Bronchial epithelial cell (primary cell): ENCODE results near the gene MLXIP. TPM values are rescaled to one million over a fixed set of nuclear protein-coding genes. Genes with fewer than 3 reads are reported as not detected.
"Not testable (repeated sequence)": the region's sequence is repeated elsewhere in the genome, so short reads cannot be mapped to it uniquely, and the experiment has no call there.

Source experiments
- DNase-seq: peaks from one replicate; pipeline ENCODE4 v3.0.0-alpha.2; 2010; ENCODE audit warnings: low read depth
- FAIRE-seq: peaks from 2 replicates; lab custom pipeline; 2011; peaks lifted over from hg19 to GRCh38; lab: Jason Lieb, UNC
- H3K27me3 ChIP-seq: 2 replicates; pipeline ENCODE4 v1.5.1; 2011; ENCODE audit warnings: low read length; ENCODE audit not compliant: control insufficient read depth, insufficient read depth
- H3K36me3 ChIP-seq: 2 replicates; pipeline ENCODE4 v1.5.1; 2011; ENCODE audit warnings: low read length; ENCODE audit not compliant: control insufficient read depth, insufficient read depth
- H3K4me3 ChIP-seq: 2 replicates; pipeline ENCODE4 v1.5.1; 2011; ENCODE audit warnings: mild to moderate bottlenecking, low read depth, low read length, control low read depth
- total RNA-seq: library from RNA; depleted of rRNA; stranded (reverse); fragments of >200 nt; gene quantifications from 2 replicates; pipeline ENCODE4 v1.2.1, GENCODE V29; 2014
- TF ChIP-seq, protein P1 (sequence below): IDR thresholded peaks from 2 replicates; pipeline ENCODE4 v1.5.1; 2011; ENCODE audit warnings: mild to moderate bottlenecking, moderate library complexity, low read length, control low read depth, inconsistent platforms; ENCODE audit not compliant: insufficient read depth, severe bottlenecking

The MLXIP gene
- total RNA-seq, 1 donor from 2014 or later, result 9.2 TPM

DNA sequence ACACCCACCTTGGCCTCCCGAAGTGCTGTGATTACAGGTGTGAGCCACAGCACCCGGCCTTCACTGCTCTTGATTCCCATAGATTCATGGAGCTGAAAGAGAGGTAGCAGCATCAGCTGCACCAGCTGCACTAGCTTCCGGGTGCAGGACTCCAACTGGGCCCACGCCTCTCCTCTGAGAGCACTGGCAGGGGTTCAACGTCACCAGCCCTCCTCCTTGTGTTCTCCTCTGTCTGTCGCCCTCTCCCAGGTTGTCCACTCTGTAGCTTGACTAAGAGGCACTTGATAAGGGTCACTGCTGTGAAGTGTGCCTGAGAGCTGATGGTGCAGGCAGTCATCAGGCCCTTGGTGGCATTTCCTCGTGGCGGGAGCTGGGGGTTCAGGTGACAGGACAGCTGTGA lies 28.3 kb downstream of the MLXIP start:
- Histone ChIP-seq H3K4me3 (no peak overlapping the region), H3K27me3 (no peaks in the 10 kb centered on the region), H3K36me3 (no peaks in the 10 kb centered on the region)
- FAIRE-seq (no peak), DNase-seq (no peak)
- TF ChIP-seq, protein P1, sequence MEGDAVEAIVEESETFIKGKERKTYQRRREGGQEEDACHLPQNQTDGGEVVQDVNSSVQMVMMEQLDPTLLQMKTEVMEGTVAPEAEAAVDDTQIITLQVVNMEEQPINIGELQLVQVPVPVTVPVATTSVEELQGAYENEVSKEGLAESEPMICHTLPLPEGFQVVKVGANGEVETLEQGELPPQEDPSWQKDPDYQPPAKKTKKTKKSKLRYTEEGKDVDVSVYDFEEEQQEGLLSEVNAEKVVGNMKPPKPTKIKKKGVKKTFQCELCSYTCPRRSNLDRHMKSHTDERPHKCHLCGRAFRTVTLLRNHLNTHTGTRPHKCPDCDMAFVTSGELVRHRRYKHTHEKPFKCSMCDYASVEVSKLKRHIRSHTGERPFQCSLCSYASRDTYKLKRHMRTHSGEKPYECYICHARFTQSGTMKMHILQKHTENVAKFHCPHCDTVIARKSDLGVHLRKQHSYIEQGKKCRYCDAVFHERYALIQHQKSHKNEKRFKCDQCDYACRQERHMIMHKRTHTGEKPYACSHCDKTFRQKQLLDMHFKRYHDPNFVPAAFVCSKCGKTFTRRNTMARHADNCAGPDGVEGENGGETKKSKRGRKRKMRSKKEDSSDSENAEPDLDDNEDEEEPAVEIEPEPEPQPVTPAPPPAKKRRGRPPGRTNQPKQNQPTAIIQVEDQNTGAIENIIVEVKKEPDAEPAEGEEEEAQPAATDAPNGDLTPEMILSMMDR, result no peak

DNA sequence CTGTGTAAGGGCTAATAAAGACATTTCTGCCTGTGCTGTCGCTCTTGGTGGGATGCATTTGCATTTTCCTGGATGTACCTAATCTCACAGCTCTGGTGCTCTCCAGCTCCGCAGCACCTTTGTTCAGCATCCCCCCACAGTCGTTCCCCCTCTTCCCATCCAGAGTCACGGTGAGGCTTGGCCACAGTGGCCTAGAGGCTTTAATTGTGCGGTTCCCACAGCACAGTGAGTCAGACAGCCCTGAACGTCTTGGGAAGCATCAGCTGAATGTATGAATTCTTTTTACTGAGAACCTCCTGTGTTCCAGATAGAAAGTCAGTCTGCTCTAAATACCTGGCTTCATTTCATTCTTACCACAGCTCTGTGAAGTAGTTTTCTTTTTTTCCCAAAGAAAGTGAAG lies 28.7 kb downstream of the MLXIP start:
- Histone ChIP-seq H3K36me3 (no peaks in the 10 kb centered on the region), H3K27me3 (no peaks in the 10 kb centered on the region), H3K4me3 (no peak overlapping the region)
- TF ChIP-seq, protein P1, result no peak
- DNase-seq, result no peak
- no peak for FAIRE-seq

DNA sequence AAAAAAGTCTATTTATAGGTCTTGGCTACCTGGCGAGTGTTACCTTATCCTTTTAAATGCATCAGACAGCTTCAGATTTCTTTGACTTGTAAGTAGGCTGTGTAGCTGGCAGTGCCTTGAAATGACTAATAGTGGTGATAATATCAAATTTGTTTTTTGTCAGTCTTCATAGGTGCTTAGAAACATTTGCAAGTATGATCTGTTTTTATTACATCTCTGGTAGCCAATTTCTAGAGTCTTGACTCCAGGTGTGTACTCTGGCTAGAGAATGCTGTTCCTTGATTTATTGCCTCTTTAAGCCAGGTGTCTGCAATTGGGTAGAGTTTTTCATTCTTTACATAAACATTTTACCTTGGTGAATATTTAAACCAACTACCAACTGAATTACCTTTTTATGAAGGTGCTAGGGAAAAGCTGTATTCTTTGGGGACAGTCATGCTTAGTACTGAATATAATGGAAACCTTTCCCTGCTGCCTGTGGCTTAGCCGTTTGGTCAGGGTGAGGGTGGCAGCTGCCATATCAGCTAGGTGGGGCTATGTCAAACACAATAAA lies 32.6 kb downstream of the MLXIP start:
- FAIRE-seq (no peak), DNase-seq (peak; percentile 77)
- Histone ChIP-seq H3K36me3 (no peaks in the 10 kb centered on the region), H3K27me3 (no peaks in the 10 kb centered on the region), H3K4me3 (no peak overlapping the region)
- TF ChIP-seq, protein P1, result no peak

DNA sequence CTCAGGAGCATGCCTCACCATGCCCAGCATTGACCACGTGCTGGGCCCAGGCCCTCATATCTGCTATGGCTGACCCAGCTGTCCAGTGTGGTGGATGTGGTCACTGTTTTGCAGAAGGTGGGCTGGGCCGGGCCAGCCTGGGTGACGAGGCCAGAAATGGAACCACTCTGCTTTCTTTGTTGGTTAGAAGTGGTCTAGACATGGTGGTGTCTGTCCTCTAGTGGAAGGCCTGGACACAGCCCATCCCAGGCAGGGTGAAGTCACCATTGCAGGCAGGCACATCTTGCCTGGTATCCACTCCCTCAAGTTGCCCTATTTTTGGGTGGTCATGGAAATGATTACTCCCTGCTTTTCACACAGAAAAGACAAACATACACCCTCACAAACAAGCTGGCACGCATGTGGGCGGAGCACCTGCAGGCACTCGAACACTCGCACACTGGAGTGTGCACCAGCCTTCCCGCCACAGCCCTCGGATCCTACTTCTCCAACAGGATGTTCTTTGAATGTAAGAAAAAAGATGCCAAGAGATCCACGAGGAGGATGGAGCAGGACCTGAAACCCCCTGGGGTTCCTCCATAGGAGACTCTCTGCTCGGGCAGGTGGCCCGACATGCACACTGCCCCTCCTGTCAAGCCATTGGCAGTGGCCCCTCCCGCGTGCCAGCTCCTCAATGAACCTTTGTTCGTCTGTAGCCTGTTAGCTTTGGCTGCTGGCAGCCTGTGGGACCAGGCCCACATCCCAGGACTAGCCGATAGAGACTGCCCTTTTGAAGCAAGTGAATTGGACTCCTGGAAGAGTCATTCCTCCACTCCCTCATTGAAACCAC lies 38.4 kb downstream of the MLXIP start:
- DNase-seq (no peak), FAIRE-seq (no peak)
- no peaks in the 10 kb centered on the region for H3K36me3 ChIP-seq
- no peaks in the 10 kb centered on the region for H3K27me3 ChIP-seq
- H3K4me3 ChIP-seq, result no peak overlapping the region
- TF ChIP-seq, protein P1, result no peak

DNA sequence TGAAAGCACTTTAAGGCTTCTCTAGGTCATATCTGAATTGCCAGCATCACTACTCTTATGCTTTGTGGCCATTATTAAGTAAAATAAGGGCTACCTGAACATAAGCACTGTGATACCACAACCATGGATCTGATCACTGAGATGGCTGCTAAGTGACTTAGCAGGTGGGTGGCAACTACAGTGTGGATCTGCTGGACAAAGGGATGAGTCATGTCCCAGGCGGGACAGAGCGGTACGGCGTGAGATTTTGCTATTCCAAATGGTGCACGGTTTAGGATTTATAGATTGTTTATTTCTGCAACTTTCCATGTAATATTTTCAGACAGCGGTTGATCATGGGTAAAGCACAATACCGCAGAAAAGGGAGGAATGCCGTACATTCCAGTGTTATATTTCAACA lies 39.4 kb downstream of the MLXIP start:
- FAIRE-seq (no peak), DNase-seq (no peak)
- TF ChIP-seq, protein P1, result no peak
- H3K27me3 ChIP-seq, result no peaks in the 10 kb centered on the region
- H3K4me3 ChIP-seq, result no peak overlapping the region
- no peaks in the 10 kb centered on the region for H3K36me3 ChIP-seq

DNA sequence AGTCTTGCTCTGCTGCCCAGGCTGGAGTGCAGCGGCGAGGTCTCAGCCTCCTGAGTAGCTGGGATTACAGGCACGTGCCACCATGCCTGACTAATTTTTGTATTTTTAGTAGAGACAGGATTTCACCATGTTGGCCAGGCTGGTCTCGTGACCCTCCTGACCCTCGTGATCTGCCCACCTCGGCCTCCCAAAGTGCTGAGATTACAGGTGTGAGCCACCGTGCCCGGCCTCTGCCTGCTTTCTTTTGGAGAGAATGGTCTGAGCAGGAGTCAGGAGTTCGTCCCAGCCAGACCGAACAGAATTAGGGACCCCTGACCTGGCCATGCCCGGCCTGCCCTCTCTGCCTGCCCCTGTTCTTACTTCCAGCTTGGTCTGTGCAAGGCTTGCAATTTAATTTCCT lies 42.8 kb downstream of the MLXIP start:
- not testable (repeated sequence) for H3K36me3 ChIP-seq, H3K4me3 ChIP-seq, H3K27me3 ChIP-seq, DNase-seq, FAIRE-seq
